ENCODE measurements around the gene CIAPIN1.

CIAPIN1 gene

GRCh38 chr16:57381791-57382534 is 65.2 kb downstream of the CIAPIN1 start:
- DNase-seq: no peak

GRCh38 chr16:57380671-57381462 is 66.3 kb downstream of the CIAPIN1 start:
- no peak for DNase-seq

GRCh38 chr16:57379579-57379978 is 67.6 kb downstream of the CIAPIN1 start:
- DNase-seq: no peak

Data from NCI-H446 treated with DMSO at 0.1 percent for 48 hours (cell line).